HEK293 (cell line): ENCODE measurements around the gene KIF25.

ENCODE experiments used
- CTCF ChIA-PET: fragments of 350-600 bp; formaldehyde crosslinking; extraction: SDS; loops from one replicate; lab custom pipeline; 2021; ENCODE audit warnings: antibody characterized with exemption; lab: Yijun Ruan, JAX
- POLR2A ChIA-PET: fragments of 300-600 bp; formaldehyde crosslinking; extraction: SDS; loops from one replicate; lab custom pipeline; 2020; ENCODE audit warnings: antibody characterized with exemption, inconsistent platforms; lab: Yijun Ruan, JAX
- H3K27ac ChIP-seq: fragments of 200-500 bp; sonication (Bioruptor generic); 2 replicates; pipeline ENCODE4 v1.5.1; 2014; ENCODE audit warnings: low read depth, low read length, control low read depth, inconsistent platforms; ENCODE audit errors: extremely low read depth
- H3K36me3 ChIP-seq, 2 experiments: fragments of 200-500 bp in 1 of 2; sonication (Bioruptor generic) in 1 of 2; 1 replicate in 1 of 2; 2 replicates in 1 of 2; pipeline ENCODE4 v1.5.1; 2014 to 2017; ENCODE audit warnings: inconsistent platforms in 2 of 2, low read length in 2 of 2; ENCODE audit not compliant: control insufficient read depth in 2 of 2, insufficient read depth in 1 of 2
- H3K4me1 ChIP-seq: fragments of 200-500 bp; sonication (Bioruptor generic); 2 replicates; pipeline ENCODE4 v1.5.1; 2014; ENCODE audit warnings: mild to moderate bottlenecking, low read length, inconsistent platforms; ENCODE audit not compliant: control insufficient read depth, insufficient read depth
- H3K4me3 ChIP-seq: 2 replicates; pipeline ENCODE4 v1.5.1; 2011; ENCODE audit warnings: low read depth, mild to moderate bottlenecking, control low read depth, low read length, moderate library complexity
- H3K9me3 ChIP-seq: fragments of 200-500 bp; sonication (Bioruptor generic); 2 replicates; pipeline ENCODE4 v1.5.1; 2014; ENCODE audit warnings: low read depth, low read length, inconsistent platforms; ENCODE audit not compliant: control insufficient read depth, insufficient read depth
- ATF2 ChIP-seq: fragments of 450-650 bp; formaldehyde crosslinking; IDR thresholded peaks from 2 replicates; pipeline ENCODE4 v1.5.1; 2016; ENCODE audit warnings: missing biosample characterization, missing genetic modification characterization, low read depth
- KLF1 ChIP-seq: fragments of 450-650 bp; formaldehyde crosslinking; IDR thresholded peaks from 2 replicates; pipeline ENCODE4 v1.5.1; 2016; ENCODE audit warnings: missing biosample characterization, missing genetic modification characterization
- KLF16 ChIP-seq: fragments of 450-650 bp; formaldehyde crosslinking; IDR thresholded peaks from 2 replicates; pipeline ENCODE4 v1.5.1; 2017; ENCODE audit warnings: missing biosample characterization, missing genetic modification characterization
- RBAK ChIP-seq: fragments of 450-650 bp; formaldehyde crosslinking; IDR thresholded peaks from 2 replicates; pipeline ENCODE4 v1.5.1; 2016; ENCODE audit warnings: missing biosample characterization, missing genetic modification characterization
- WT1 ChIP-seq: fragments of 450-650 bp; formaldehyde crosslinking; IDR thresholded peaks from 2 replicates; pipeline ENCODE4 v1.5.1; 2016; ENCODE audit warnings: missing biosample characterization, missing genetic modification characterization
- YY2 ChIP-seq: fragments of 450-650 bp; formaldehyde crosslinking; IDR thresholded peaks from 2 replicates; pipeline ENCODE4 v1.5.1; 2016; ENCODE audit warnings: missing biosample characterization, missing genetic modification characterization
- ZBTB21 ChIP-seq: fragments of 450-650 bp; formaldehyde crosslinking; IDR thresholded peaks from 2 replicates; pipeline ENCODE4 v1.5.1; 2017; ENCODE audit warnings: missing biosample characterization, missing genetic modification characterization
- ZBTB48 ChIP-seq: fragments of 450-650 bp; formaldehyde crosslinking; IDR thresholded peaks from 2 replicates; pipeline ENCODE4 v1.5.1; 2016; ENCODE audit warnings: missing biosample characterization, missing genetic modification characterization
- ZFP3 ChIP-seq: fragments of 450-650 bp; formaldehyde crosslinking; IDR thresholded peaks from 2 replicates; pipeline ENCODE4 v1.5.1; 2016; ENCODE audit warnings: low read depth, missing biosample characterization, missing genetic modification characterization
- ZIC2 ChIP-seq: fragments of 450-650 bp; formaldehyde crosslinking; IDR thresholded peaks from 2 replicates; pipeline ENCODE4 v1.5.1; 2016; ENCODE audit warnings: missing biosample characterization, missing genetic modification characterization
- ZNF132 ChIP-seq: fragments of 450-650 bp; formaldehyde crosslinking; IDR thresholded peaks from 2 replicates; pipeline ENCODE4 v1.5.1; 2017; ENCODE audit warnings: missing biosample characterization, missing genetic modification characterization, borderline replicate concordance
- ZNF155 ChIP-seq: fragments of 450-650 bp; formaldehyde crosslinking; IDR thresholded peaks from 2 replicates; pipeline ENCODE4 v1.5.1; 2016; ENCODE audit warnings: missing biosample characterization, missing genetic modification characterization
- ZNF24 ChIP-seq: fragments of 450-650 bp; formaldehyde crosslinking; IDR thresholded peaks from 2 replicates; pipeline ENCODE4 v1.5.1; 2016; ENCODE audit warnings: missing biosample characterization, missing genetic modification characterization
- ZNF302 ChIP-seq: fragments of 450-650 bp; formaldehyde crosslinking; IDR thresholded peaks from 2 replicates; pipeline ENCODE4 v1.5.1; 2016; ENCODE audit warnings: missing biosample characterization, missing genetic modification characterization, low read depth
- ZNF350 ChIP-seq: fragments of 450-650 bp; formaldehyde crosslinking; IDR thresholded peaks from 2 replicates; pipeline ENCODE4 v1.5.0; 2017; ENCODE audit warnings: missing biosample characterization, mild to moderate bottlenecking, missing genetic modification characterization
- ZNF473 ChIP-seq: fragments of 450-650 bp; formaldehyde crosslinking; IDR thresholded peaks from 2 replicates; pipeline ENCODE4 v1.5.1; 2017; ENCODE audit warnings: missing biosample characterization, missing genetic modification characterization
- ZNF518A ChIP-seq: fragments of 450-650 bp; formaldehyde crosslinking; conservative IDR thresholded peaks from 2 replicates; pipeline ENCODE4 v1.5.1; 2016; ENCODE audit warnings: low read depth, missing biosample characterization, missing genetic modification characterization
- ZNF544 ChIP-seq: fragments of 450-650 bp; formaldehyde crosslinking; IDR thresholded peaks from 2 replicates; pipeline ENCODE4 v1.5.0; 2017; ENCODE audit warnings: missing biosample characterization, missing genetic modification characterization
- ZSCAN18 ChIP-seq: fragments of 450-650 bp; formaldehyde crosslinking; IDR thresholded peaks from 2 replicates; pipeline ENCODE4 v1.5.1; 2016; ENCODE audit warnings: missing biosample characterization, missing genetic modification characterization
- TF ChIP-seq, protein P1 (sequence below): fragments of 450-650 bp; formaldehyde crosslinking; IDR thresholded peaks from 2 replicates; pipeline ENCODE4 v1.5.1; 2016; ENCODE audit warnings: missing biosample characterization, missing genetic modification characterization

The KIF25 gene

GRCh38 chr6:168012431-168013249, 15.2 kb downstream of the KIF25 start:
- Histone ChIP-seq H3K9me3 (no peaks in the 10 kb centered on the region), H3K4me3 (no peak overlapping the region), H3K27ac (no peak overlapping the region), H3K36me3 (no peaks in the 10 kb centered on the region), H3K4me1 (peaks cover 3% of the 10 kb centered on the region; the same call in 1 of the 2 replicates)
- POLR2A ChIA-PET, result no interaction called here
- TF ChIP-seq ZNF155 (tag by site-specific recombination), result no peak
- CTCF ChIA-PET, result interaction anchor here (0.6 to 1.0 kb wide), 3 partner anchors 59 to 355 kb away, joined by 3 to 4 read pairs (median 3); no protein-coding TSS in a partner anchor

GRCh38 chr6:168013250-168013915, 15.9 kb downstream of the KIF25 start:
- CTCF ChIA-PET, result interaction anchor here (1.0 kb wide), 1 partner anchor 185 kb away, joined by 4 read pairs; no protein-coding TSS in a partner anchor
- POLR2A ChIA-PET, result no interaction called here
- Histone ChIP-seq H3K4me3 (no peak overlapping the region), H3K9me3 (no peaks in the 10 kb centered on the region), H3K27ac (no peak overlapping the region), H3K36me3 (no peaks in the 10 kb centered on the region), H3K4me1 (no peaks in the 10 kb centered on the region)
- no peak for TF ChIP-seq ZIC2
- TF ChIP-seq ZBTB48 (tag by site-specific recombination), result no peak
- TF ChIP-seq ZFP3 (tag by site-specific recombination), result no peak
- TF ChIP-seq YY2 (tag by site-specific recombination), result no peak
- no peak for TF ChIP-seq ATF2 (tag by site-specific recombination)
- no peak for TF ChIP-seq ZNF132 (tag by site-specific recombination)
- TF ChIP-seq KLF16 (tag by site-specific recombination), result no peak
- TF ChIP-seq ZNF350 (tag by site-specific recombination), result no peak
- TF ChIP-seq ZNF24, result no peak
- no peak for TF ChIP-seq WT1 (tag by site-specific recombination)
- no peak for TF ChIP-seq ZSCAN18 (tag by site-specific recombination)
- TF ChIP-seq ZBTB21, result no peak
- TF ChIP-seq KLF1 (tag by site-specific recombination), result no peak

DNA sequence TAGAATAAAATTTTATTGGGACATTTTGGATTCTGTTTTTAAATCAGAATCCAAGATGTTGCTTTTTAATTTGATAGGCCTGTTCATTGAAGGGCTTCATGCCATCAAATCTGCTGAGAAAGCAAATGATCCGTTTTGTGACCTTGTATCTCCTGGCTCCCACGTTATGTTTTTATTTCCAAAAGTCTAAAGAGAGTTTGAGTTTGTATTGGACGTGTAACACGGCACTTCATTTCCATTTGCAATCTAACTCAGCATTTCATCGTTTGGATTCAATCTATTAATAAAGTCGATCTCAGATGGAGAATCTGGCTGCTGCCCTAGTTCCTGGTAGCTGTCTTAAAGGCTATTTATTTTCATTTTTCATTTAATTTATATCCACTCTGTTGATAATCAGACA, 17.0 kb downstream of the KIF25 start:
- no peaks in the 10 kb centered on the region for H3K4me1 ChIP-seq
- no peaks in the 10 kb centered on the region for H3K9me3 ChIP-seq
- ChIA-PET POLR2A (no interaction called here), CTCF (no interaction called here)
- no peaks in the 10 kb centered on the region for H3K36me3 ChIP-seq
- no peak overlapping the region for H3K4me3 ChIP-seq
- H3K27ac ChIP-seq, result no peak overlapping the region
- TF ChIP-seq ZNF302 (tag by site-specific recombination), result no peak
- no peak for TF ChIP-seq RBAK (tag by site-specific recombination)
- no peak for TF ChIP-seq ZNF544 (tag by site-specific recombination)
- TF ChIP-seq ZNF518A (tag by site-specific recombination), result no peak
- TF ChIP-seq ZNF473 (tag by site-specific recombination), result no peak
- TF ChIP-seq, protein P1, sequence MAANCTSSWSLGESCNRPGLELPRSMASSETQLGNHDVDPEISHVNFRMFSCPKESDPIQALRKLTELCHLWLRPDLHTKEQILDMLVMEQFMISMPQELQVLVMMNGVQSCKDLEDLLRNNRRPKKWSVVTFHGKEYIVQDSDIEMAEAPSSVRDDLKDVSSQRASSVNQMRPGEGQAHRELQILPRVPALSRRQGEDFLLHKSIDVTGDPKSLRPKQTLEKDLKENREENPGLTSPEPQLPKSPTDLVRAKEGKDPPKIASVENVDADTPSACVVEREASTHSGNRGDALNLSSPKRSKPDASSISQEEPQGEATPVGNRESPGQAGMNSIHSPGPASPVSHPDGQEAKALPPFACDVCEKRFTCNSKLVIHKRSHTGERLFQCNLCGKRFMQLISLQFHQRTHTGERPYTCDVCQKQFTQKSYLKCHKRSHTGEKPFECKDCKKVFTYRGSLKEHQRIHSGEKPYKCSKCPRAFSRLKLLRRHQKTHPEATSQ, result no peak
